ENCODE measurements around the gene KCTD19.

DNA sequence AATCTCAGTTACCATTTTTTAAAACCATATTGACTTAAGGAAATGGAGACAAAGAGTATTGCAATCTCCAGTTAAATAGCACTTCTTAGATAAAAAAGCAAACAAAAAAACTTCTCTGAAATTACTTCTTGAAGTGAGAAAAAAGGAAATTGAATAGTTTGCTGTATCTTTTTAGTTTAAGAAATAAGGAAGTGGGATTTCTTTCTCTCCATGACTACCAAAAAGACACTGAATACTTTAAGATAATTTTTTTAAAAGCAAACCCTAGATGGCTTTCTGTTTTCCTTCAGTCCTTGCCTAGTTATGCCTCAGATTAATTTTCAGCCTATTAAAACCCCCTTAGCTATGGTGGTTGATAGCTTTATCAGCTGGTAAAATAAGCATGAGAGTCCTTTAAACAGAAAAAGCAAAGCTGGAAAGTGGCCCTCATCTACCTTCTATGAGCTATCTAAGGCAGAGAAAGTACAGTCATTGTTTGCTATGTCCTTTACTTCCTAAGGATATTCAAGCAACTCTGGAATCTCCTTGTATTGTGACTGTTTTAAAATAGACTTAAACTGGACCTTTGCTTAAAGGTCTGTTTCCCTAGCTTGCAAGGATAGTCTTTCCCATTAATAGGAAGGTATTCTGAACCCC, 38.2 kb upstream of the KCTD19 start:
- no peak for TF ChIP-seq GATA2 (IDR thresholded peaks at IDR 0.05; ENCODE audit: low read depth, low read length)
- TF ChIP-seq GATA3 (IDR thresholded peaks at IDR 0.05; ENCODE audit: low read depth, low read length): no peak

Data from SH-SY5Y (cell line).